Karpas-422 (cell line): ENCODE data around the gene GPC6. TPM values are rescaled to one million over a fixed set of nuclear protein-coding genes. Genes with fewer than 3 reads are reported as not detected.

ENCODE experiments used
- DNase-seq: peaks from one replicate; pipeline ENCODE4 v3.0.0-alpha.2; 2015
- H2AFZ ChIP-seq: fragments of 200-600 bp; sonication (generic); 2 replicates; pipeline ENCODE4 v1.6.1; 2014; ENCODE audit warnings: antibody characterized with exemption, low read length, mixed read lengths
- H3K27ac ChIP-seq: fragments of 200-600 bp; sonication (generic); 2 replicates; pipeline ENCODE4 v1.5.1; 2014; ENCODE audit warnings: mild to moderate bottlenecking, low read length, moderate library complexity
- H3K27me3 ChIP-seq: fragments of 200-600 bp; sonication (generic); 2 replicates; pipeline ENCODE4 v1.6.1; 2014; ENCODE audit warnings: low read length, mixed read lengths
- H3K36me3 ChIP-seq: fragments of 200-600 bp; sonication (generic); 2 replicates; pipeline ENCODE4 v1.6.1; 2014; ENCODE audit warnings: low read length, mixed read lengths; ENCODE audit not compliant: insufficient read depth
- H3K4me1 ChIP-seq: fragments of 200-600 bp; sonication (generic); 2 replicates; pipeline ENCODE4 v1.6.1; 2014; ENCODE audit warnings: mild to moderate bottlenecking, low read length, mixed read lengths
- H3K4me2 ChIP-seq: fragments of 200-600 bp; sonication (generic); 2 replicates; pipeline ENCODE4 v1.6.1; 2014; ENCODE audit warnings: low read length, low read depth, mild to moderate bottlenecking; ENCODE audit not compliant: poor library complexity, severe bottlenecking
- H3K4me3 ChIP-seq: fragments of 200-600 bp; sonication (generic); 2 replicates; pipeline ENCODE4 v1.5.1; 2014; ENCODE audit warnings: mild to moderate bottlenecking, antibody characterized with exemption, low read length, mixed read lengths
- H3K79me2 ChIP-seq: fragments of 200-600 bp; sonication (generic); 2 replicates; pipeline ENCODE4 v1.6.1; 2014; ENCODE audit warnings: mild to moderate bottlenecking, low read length, mixed read lengths
- H3K9ac ChIP-seq: fragments of 200-600 bp; sonication (generic); 2 replicates; pipeline ENCODE4 v1.6.0; 2014; ENCODE audit warnings: low read length
- H3K9me2 ChIP-seq: fragments of 200-600 bp; sonication (generic), shearing (Covaris generic); replicated peaks from 2 replicates; pipeline ENCODE4 v1.6.0; 2014; ENCODE audit warnings: mild to moderate bottlenecking, low read length, moderate library complexity; ENCODE audit not compliant: insufficient read depth
- H3K9me3 ChIP-seq: fragments of 300-700, 200-600 bp; sonication (generic); 2 replicates; pipeline ENCODE4 v1.6.1; 2014; ENCODE audit warnings: low read length, mixed read lengths
- H4K20me1 ChIP-seq: fragments of 200-600 bp; sonication (generic); 2 replicates; pipeline ENCODE4 v1.6.1; 2014; ENCODE audit warnings: mild to moderate bottlenecking, antibody characterized with exemption, low read length, low read depth; ENCODE audit not compliant: insufficient read depth
- total RNA-seq: library from RNA; depleted of rRNA; stranded (reverse); fragments of >200 nt; shearing (Covaris generic); gene quantifications from 2 replicates; pipeline ENCODE4 v1.2.3, GENCODE V29; 2014; ENCODE audit warnings: low replicate concordance

Gene GPC6
- total RNA-seq, 1 experiment from 2014 or later: not detected

GRCh38 chr13:94050039-94050438 is 823.4 kb downstream of the GPC6 start:
- no peak for DNase-seq
- H3K4me1 ChIP-seq: no peaks in the 10 kb centered on the region
- H3K9ac ChIP-seq: no peak overlapping the region
- no peaks in the 10 kb centered on the region for H3K36me3 ChIP-seq
- no peak overlapping the region for H2AFZ ChIP-seq
- no peak overlapping the region for H3K27ac ChIP-seq
- H3K27me3 ChIP-seq: no peaks in the 10 kb centered on the region
- no peak overlapping the region for H3K4me3 ChIP-seq
- no peaks in the 10 kb centered on the region for H3K9me3 ChIP-seq
- H4K20me1 ChIP-seq: no peaks in the 10 kb centered on the region
- H3K79me2 ChIP-seq: no peaks in the 10 kb centered on the region
- H3K9me2 ChIP-seq: 0 out of 2 replicates have a peak, but pooled peaks cover 5% of the 10 kb centered on the region
- H3K4me2 ChIP-seq: no peak overlapping the region

GRCh38 chr13:94050686-94051085 is 824.1 kb downstream of the GPC6 start:
- Histone ChIP-seq H3K36me3 (no peaks in the 10 kb centered on the region), H3K9ac (no peak overlapping the region), H4K20me1 (no peaks in the 10 kb centered on the region), H3K4me1 (no peaks in the 10 kb centered on the region), H3K79me2 (no peaks in the 10 kb centered on the region), H3K9me2 (0 out of 2 replicates have a peak, but pooled peaks cover 5% of the 10 kb centered on the region), H3K27ac (no peak overlapping the region), H2AFZ (no peak overlapping the region), H3K27me3 (no peaks in the 10 kb centered on the region), H3K4me3 (no peak overlapping the region), H3K9me3 (no peaks in the 10 kb centered on the region), H3K4me2 (no peak overlapping the region)
- no peak for DNase-seq

GRCh38 chr13:94053986-94054593 is 827.5 kb downstream of the GPC6 start:
- Histone ChIP-seq H3K27me3 (no peaks in the 10 kb centered on the region), H3K9ac (no peak overlapping the region), H3K9me2 (0 out of 2 replicates have a peak, but pooled peaks cover 5% of the 10 kb centered on the region), H4K20me1 (no peaks in the 10 kb centered on the region), H2AFZ (no peak overlapping the region), H3K79me2 (no peaks in the 10 kb centered on the region), H3K4me3 (no peak overlapping the region), H3K36me3 (no peaks in the 10 kb centered on the region), H3K4me2 (no peak overlapping the region), H3K27ac (no peak overlapping the region), H3K4me1 (no peaks in the 10 kb centered on the region), H3K9me3 (no peaks in the 10 kb centered on the region)
- DNase-seq: no peak

GRCh38 chr13:94056362-94056990 is 829.9 kb downstream of the GPC6 start:
- no peak overlapping the region for H3K4me2 ChIP-seq
- no peaks in the 10 kb centered on the region for H3K9me3 ChIP-seq
- H3K4me3 ChIP-seq: no peak overlapping the region
- H3K27me3 ChIP-seq: no peaks in the 10 kb centered on the region
- H3K4me1 ChIP-seq: no peaks in the 10 kb centered on the region
- H2AFZ ChIP-seq: no peak overlapping the region
- H3K36me3 ChIP-seq: no peaks in the 10 kb centered on the region
- no peaks in the 10 kb centered on the region for H4K20me1 ChIP-seq
- H3K9ac ChIP-seq: no peak overlapping the region
- H3K27ac ChIP-seq: no peak overlapping the region
- H3K79me2 ChIP-seq: no peaks in the 10 kb centered on the region
- 0 out of 2 replicates have a peak, but pooled peaks cover 5% of the 10 kb centered on the region for H3K9me2 ChIP-seq
- no peak for DNase-seq

- Histone ChIP-seq H4K20me1 (no peaks in the 10 kb centered on the region), H3K9ac (no peak overlapping the region), H3K27ac (no peak overlapping the region), H3K9me3 (no peaks in the 10 kb centered on the region), H3K9me2 (no peaks in the 10 kb centered on the region), H3K79me2 (no peaks in the 10 kb centered on the region), H3K36me3 (no peaks in the 10 kb centered on the region), H3K27me3 (no peaks in the 10 kb centered on the region), H3K4me2 (no peak overlapping the region), H3K4me3 (no peak overlapping the region), H2AFZ (no peak overlapping the region), H3K4me1 (no peaks in the 10 kb centered on the region)
- no peak for DNase-seq
Observed at GRCh38 chr13:94057618-94058186, 831.1 kb downstream of the GPC6 start.

- no peaks in the 10 kb centered on the region for H3K4me1 ChIP-seq
- no peak overlapping the region for H3K4me2 ChIP-seq
- no peak overlapping the region for H3K4me3 ChIP-seq
- H3K27me3 ChIP-seq: no peaks in the 10 kb centered on the region
- H4K20me1 ChIP-seq: no peaks in the 10 kb centered on the region
- no peak overlapping the region for H3K9ac ChIP-seq
- H3K27ac ChIP-seq: no peak overlapping the region
- no peak overlapping the region for H2AFZ ChIP-seq
- no peak for DNase-seq
- H3K9me2 ChIP-seq: no peaks in the 10 kb centered on the region
- no peaks in the 10 kb centered on the region for H3K36me3 ChIP-seq
- no peaks in the 10 kb centered on the region for H3K79me2 ChIP-seq
- H3K9me3 ChIP-seq: no peaks in the 10 kb centered on the region
Observed at GRCh38 chr13:94058821-94059360, 832.3 kb downstream of the GPC6 start.

DNA sequence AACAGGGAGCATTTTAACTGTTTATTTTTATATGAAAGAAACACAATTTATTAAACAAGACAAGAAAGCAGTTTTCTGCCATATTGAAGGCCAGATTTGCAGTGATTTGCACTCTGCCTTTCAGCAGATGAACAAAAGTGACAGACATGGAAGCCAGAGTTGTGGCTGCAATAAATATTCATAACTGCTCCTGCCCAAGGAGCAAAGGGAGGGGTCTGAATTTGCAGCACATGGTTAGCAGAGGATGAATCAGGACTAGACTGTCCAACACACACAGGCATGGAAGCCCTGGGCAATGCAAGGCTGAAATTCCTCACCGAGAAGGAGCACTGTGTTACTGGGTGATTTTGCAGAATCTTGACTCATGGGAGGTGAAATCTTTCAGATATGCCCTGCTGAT is 834.7 kb downstream of the GPC6 start:
- Histone ChIP-seq H3K4me3 (no peak overlapping the region), H3K4me2 (no peak overlapping the region), H3K27ac (no peak overlapping the region)

GRCh38 chr13:94063096-94063495 is 836.5 kb downstream of the GPC6 start:
- no peak overlapping the region for H2AFZ ChIP-seq
- no peaks in the 10 kb centered on the region for H3K27me3 ChIP-seq
- H3K4me1 ChIP-seq: no peaks in the 10 kb centered on the region
- no peak overlapping the region for H3K4me2 ChIP-seq
- no peaks in the 10 kb centered on the region for H3K36me3 ChIP-seq
- no peaks in the 10 kb centered on the region for H3K79me2 ChIP-seq
- H3K4me3 ChIP-seq: no peak overlapping the region
- H4K20me1 ChIP-seq: no peaks in the 10 kb centered on the region
- H3K27ac ChIP-seq: no peak overlapping the region
- no peak for DNase-seq
- H3K9me3 ChIP-seq: no peaks in the 10 kb centered on the region
- H3K9ac ChIP-seq: no peak overlapping the region
- no peaks in the 10 kb centered on the region for H3K9me2 ChIP-seq

More for the DNA sequence above, 834.7 kb downstream of the GPC6 start:
- Histone ChIP-seq H3K36me3 (no peaks in the 10 kb centered on the region), H4K20me1 (no peaks in the 10 kb centered on the region), H3K9me2 (no peaks in the 10 kb centered on the region), H2AFZ (no peak overlapping the region), H3K9me3 (no peaks in the 10 kb centered on the region), H3K79me2 (no peaks in the 10 kb centered on the region), H3K4me1 (no peaks in the 10 kb centered on the region), H3K27me3 (no peaks in the 10 kb centered on the region), H3K9ac (no peak overlapping the region)
- no peak for DNase-seq
